ENCODE results near the gene CD63. TPM values are rescaled to one million over a fixed set of nuclear protein-coding genes. Genes with fewer than 3 reads are reported as not detected.

The CD63 gene
- total and polyA plus RNA-seq, 2 of the 13 experiments (the other 11 are each of a cell fraction or from before 2014, with no cell fraction given), result 234 to 277 TPM

DNA sequence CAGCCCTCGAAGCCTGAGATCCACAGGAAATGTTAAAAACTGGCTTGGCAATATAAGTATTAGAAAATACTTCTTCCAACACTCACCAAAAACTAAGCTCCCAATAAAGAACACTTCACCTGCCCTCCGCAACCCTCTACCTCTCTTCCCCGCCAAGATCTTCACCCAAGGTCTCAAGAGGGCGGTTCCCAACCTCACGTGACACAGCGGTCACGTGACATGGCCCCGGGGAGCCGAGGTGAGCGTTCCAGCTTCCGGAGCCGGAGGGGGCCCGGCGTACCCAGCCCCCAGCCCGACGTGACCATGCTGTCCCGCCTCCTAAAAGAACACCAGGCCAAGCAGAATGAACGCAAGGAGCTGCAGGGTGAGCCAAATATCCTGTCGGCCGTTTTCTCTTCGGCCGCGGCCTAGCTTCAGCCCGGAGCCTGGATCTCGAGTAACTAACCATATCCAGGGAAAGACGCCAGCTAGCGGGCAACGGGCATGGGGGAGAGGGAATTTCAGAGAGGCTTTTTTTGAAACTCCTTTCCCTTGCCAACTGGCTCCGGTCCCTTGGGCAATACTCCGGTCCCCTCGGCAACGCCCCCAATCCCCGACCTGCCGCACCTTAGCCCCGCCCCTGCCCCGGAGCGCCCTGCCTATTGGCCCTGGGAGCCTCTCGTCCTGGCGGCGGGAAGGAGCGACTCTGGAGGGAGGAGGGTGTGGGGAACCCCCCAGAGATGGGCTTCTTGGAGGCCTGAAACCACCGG is 12.8 kb downstream of the CD63 start, which contains the start of gene BLOC1S1 (continued):
- no peak for TF ChIP-seq ZNF333 (CRISPR knock-in tag; IDR thresholded peaks at IDR 0.05; ENCODE audit: borderline replicate concordance)
- peak; percentile 79 for TF ChIP-seq POLR2AphosphoS5 (IDR thresholded peaks at IDR 0.05; ENCODE audit: low read depth, low read length)
- TF ChIP-seq ZNF572 (CRISPR knock-in tag; IDR thresholded peaks at IDR 0.05), result peak; percentile 95
- peak; percentile 77; the same call in 1 of the 2 replicates for TF ChIP-seq ZC3H13 (CRISPR knock-in tag; IDR thresholded peaks at IDR 0.05)
- peak; percentile 97 for TF ChIP-seq SIN3A (IDR thresholded peaks at IDR 0.05; ENCODE audit: borderline replicate concordance, low read depth, low read length)
- TF ChIP-seq SRSF9 (IDR thresholded peaks at IDR 0.05; ENCODE audit: borderline replicate concordance, insufficient read depth, low read depth, low read length, poor library complexity, severe bottlenecking), result no peak
- TF ChIP-seq ZMYM3 (CRISPR knock-in tag; IDR thresholded peaks at IDR 0.05), result no peak
- no peak for TF ChIP-seq SNAI1 (CRISPR knock-in tag; IDR thresholded peaks at IDR 0.05; ENCODE audit: borderline replicate concordance)
- no peak for TF ChIP-seq SOX13 (IDR thresholded peaks at IDR 0.05)
- TF ChIP-seq SOX13 (CRISPR knock-in tag; conservative IDR thresholded peaks at IDR 0.05 in 1 of 2, IDR thresholded peaks at IDR 0.05 in 1 of 2), result peak in 1 of 2 experiments; percentile 74; a peak in 2 of 4 replicates
- no peak for TF ChIP-seq FLYWCH1 (CRISPR knock-in tag; IDR thresholded peaks at IDR 0.05)
- TF ChIP-seq PHF21A (CRISPR knock-in tag; IDR thresholded peaks at IDR 0.05), result peak; percentile 81
- TF ChIP-seq ZNF720 (CRISPR knock-in tag; IDR thresholded peaks at IDR 0.05), result no peak
- TF ChIP-seq ZNF441 (CRISPR knock-in tag; IDR thresholded peaks at IDR 0.05; ENCODE audit: borderline replicate concordance), result peak; percentile 45; the same call in 1 of the 2 replicates
- TF ChIP-seq, protein P1, sequence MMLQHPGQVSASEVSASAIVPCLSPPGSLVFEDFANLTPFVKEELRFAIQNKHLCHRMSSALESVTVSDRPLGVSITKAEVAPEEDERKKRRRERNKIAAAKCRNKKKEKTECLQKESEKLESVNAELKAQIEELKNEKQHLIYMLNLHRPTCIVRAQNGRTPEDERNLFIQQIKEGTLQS (CRISPR knock-in tag; IDR thresholded peaks at IDR 0.05), result peak; percentile 21; the same call in 1 of the 2 replicates
- peak; percentile 73 for TF ChIP-seq LCORL (IDR thresholded peaks at IDR 0.05)
- TF ChIP-seq LCORL (CRISPR knock-in tag; IDR thresholded peaks at IDR 0.05), result peak; percentile 76; the same call in 1 of the 2 replicates
- TF ChIP-seq FOSL2 (CRISPR knock-in tag; IDR thresholded peaks at IDR 0.05), result peak; percentile 55
- peak; percentile 76 for TF ChIP-seq ZZZ3 (CRISPR knock-in tag; IDR thresholded peaks at IDR 0.05; ENCODE audit: borderline replicate concordance)
- TF ChIP-seq SNAPC4 (CRISPR knock-in tag; IDR thresholded peaks at IDR 0.05), result no peak
- no peak for TF ChIP-seq NFRKB (IDR thresholded peaks at IDR 0.05)
- no peak for TF ChIP-seq ATM (IDR thresholded peaks at IDR 0.05; ENCODE audit: borderline replicate concordance)
- no peak for TF ChIP-seq ZNF775 (CRISPR knock-in tag; IDR thresholded peaks at IDR 0.05; ENCODE audit: borderline replicate concordance)
- TF ChIP-seq, protein P2, sequence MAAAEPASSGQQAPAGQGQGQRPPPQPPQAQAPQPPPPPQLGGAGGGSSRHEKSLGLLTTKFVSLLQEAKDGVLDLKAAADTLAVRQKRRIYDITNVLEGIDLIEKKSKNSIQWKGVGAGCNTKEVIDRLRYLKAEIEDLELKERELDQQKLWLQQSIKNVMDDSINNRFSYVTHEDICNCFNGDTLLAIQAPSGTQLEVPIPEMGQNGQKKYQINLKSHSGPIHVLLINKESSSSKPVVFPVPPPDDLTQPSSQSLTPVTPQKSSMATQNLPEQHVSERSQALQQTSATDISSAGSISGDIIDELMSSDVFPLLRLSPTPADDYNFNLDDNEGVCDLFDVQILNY (CRISPR knock-in tag; conservative IDR thresholded peaks at IDR 0.05), result peak; percentile 79; the same call in 1 of the 2 replicates
- peak; percentile 83 for TF ChIP-seq IRF2 (CRISPR knock-in tag; IDR thresholded peaks at IDR 0.05)
- no peak for TF ChIP-seq ZNF20 (CRISPR knock-in tag; IDR thresholded peaks at IDR 0.05)

Data from HepG2 (cell line).